Measurements from ENCODE around the gene CES1. TPM values are rescaled to one million over a fixed set of nuclear protein-coding genes. Genes with fewer than 3 reads are reported as not detected.
"Not testable (repeated sequence)": the region's sequence is repeated elsewhere in the genome, so short reads cannot be mapped to it uniquely, and the experiment has no call there.

Gene CES1
- total and polyA plus RNA-seq, 7 donors, result 1.3 to 4.9 (median 3.2) TPM

- ATAC-seq (no peak), DNase-seq (no peak)
- intact Hi-C loops (cut with DNase I), result no loop called here
- H3K27ac ChIP-seq, result no peak overlapping the region
- H3K36me3 ChIP-seq (ENCODE audit: insufficient read depth in 1 of 2, low read depth in 1 of 2), result no peaks in the 10 kb centered on the region
- TF ChIP-seq CTCF (IDR thresholded peaks at IDR 0.05), result no peak
- H3K9me3 ChIP-seq, result no peaks in the 10 kb centered on the region
- no peaks in the 10 kb centered on the region for H3K4me1 ChIP-seq
- H3K4me3 ChIP-seq, result no peak overlapping the region
- no peaks in the 10 kb centered on the region for H3K27me3 ChIP-seq (ENCODE audit: insufficient read depth in 3 of 3, low read length in 2 of 3)
These were observed 78.8 kb downstream of the CES1 start for GRCh38 chr16:55754056-55754455.

DNA sequence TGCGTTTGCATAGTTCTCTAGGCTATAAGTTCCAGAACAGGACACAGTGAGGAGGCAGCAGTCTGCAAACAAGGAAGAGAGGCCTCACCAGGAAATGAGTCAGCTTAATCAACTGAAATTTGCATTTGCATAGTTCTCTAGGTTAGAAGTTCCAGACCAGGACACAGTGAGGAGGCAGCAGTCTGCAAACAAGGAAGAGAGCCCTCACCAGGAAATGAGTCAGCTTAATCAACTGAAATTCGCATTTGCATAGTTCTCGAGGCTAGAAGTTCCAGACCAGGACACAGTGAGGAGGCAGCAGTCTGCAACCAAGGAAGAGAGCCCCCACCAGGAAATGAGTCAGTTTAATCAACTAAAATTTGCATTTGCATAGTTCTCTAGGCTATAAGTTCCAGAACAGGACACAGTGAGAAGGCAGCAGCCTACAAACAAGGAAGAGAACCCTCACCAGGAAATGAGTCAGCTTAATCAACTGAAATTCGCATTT lies 79.7 kb downstream of the CES1 start:
- H3K4me1 ChIP-seq; H3K27me3 ChIP-seq (ENCODE audit: insufficient read depth in 3 of 3, low read length in 2 of 3); H3K9me3 ChIP-seq; H3K4me3 ChIP-seq; DNase-seq; H3K27ac ChIP-seq; ATAC-seq; intact Hi-C loops (cut with DNase I); H3K36me3 ChIP-seq (ENCODE audit: insufficient read depth in 1 of 2, low read depth in 1 of 2): not testable (repeated sequence)
- 62 to 71% (median 63%) methylated on average over 4 of the region's 4 CpGs for WGBS, 3 donors

Other genes starting within 250 kb of the CES1 start
- gene SLC6A2, start 177.1 kb downstream of the CES1 start, total RNA-seq, result not detected
- gene SLC6A2, start 177.1 kb downstream of the CES1 start, polyA plus RNA-seq, result under 1 TPM in 1 of 3 donors, not detected in 2; 0.04 TPM
- gene CES5A, start 42.3 kb upstream of the CES1 start, total RNA-seq, result not detected
- under 1 TPM in 1 of 3 donors, not detected in 2; 0.03 TPM for gene CES5A, start 42.3 kb upstream of the CES1 start, polyA plus RNA-seq